Esophagus squamous epithelium (tissue), 4 donors: ENCODE measurements around the gene ARMC5.

Source experiments
- POLR2A ChIP-seq, 4 donors: fragments of 450-650 bp; IDR thresholded peaks; one replicate each; pipeline ENCODE4 v1.6.1; 2017; ENCODE audit warnings: antibody characterized with exemption in 4 of 4, mild to moderate bottlenecking in 4 of 4, moderate library complexity in 3 of 4
- TF ChIP-seq, protein P1 (sequence below), 6 experiments: fragments of 450-650 bp in 4 of 6; fragments of 200-600 bp in 2 of 6; sonication (generic) in 2 of 6; IDR thresholded peaks; one replicate each; pipeline ENCODE4 v1.5.1; 2016 to 2019; ENCODE audit warnings: antibody characterized with exemption in 6 of 6, mild to moderate bottlenecking in 4 of 6, moderate library complexity in 4 of 6

DNA sequence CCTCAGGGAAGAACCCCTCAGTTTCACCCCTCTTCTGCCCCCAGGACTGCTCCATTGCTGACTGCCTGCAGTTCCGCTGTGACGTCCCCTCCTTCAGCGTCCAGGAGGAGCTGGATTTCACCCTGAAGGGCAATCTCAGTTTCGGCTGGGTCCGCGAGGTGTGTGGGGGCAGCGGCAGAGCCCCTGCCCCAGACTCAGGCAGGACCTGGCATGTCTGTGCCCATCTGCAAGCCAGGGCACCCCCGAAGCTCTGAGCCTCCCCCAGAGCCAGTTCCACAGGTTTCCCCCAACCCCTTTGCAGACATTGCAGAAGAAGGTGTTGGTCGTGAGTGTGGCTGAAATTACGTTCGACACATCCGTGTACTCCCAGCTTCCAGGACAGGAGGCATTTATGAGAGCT is 35.5 kb upstream of the ARMC5 start:
- TF ChIP-seq POLR2A (IDR thresholded peaks at IDR 0.05) = no peak
- TF ChIP-seq, protein P1, sequence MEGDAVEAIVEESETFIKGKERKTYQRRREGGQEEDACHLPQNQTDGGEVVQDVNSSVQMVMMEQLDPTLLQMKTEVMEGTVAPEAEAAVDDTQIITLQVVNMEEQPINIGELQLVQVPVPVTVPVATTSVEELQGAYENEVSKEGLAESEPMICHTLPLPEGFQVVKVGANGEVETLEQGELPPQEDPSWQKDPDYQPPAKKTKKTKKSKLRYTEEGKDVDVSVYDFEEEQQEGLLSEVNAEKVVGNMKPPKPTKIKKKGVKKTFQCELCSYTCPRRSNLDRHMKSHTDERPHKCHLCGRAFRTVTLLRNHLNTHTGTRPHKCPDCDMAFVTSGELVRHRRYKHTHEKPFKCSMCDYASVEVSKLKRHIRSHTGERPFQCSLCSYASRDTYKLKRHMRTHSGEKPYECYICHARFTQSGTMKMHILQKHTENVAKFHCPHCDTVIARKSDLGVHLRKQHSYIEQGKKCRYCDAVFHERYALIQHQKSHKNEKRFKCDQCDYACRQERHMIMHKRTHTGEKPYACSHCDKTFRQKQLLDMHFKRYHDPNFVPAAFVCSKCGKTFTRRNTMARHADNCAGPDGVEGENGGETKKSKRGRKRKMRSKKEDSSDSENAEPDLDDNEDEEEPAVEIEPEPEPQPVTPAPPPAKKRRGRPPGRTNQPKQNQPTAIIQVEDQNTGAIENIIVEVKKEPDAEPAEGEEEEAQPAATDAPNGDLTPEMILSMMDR (IDR thresholded peaks at IDR 0.05) = no peak
